HEK293T (cell line): ENCODE measurements around the gene MTURN.

Source experiments
- BHLHE40 ChIP-seq: fragments of 450-650 bp; IDR thresholded peaks from 2 replicates; pipeline ENCODE4 v1.6.1; 2016; ENCODE audit warnings: mild to moderate bottlenecking, moderate library complexity, borderline replicate concordance
- ELF4 ChIP-seq: fragments of 450-650 bp; IDR thresholded peaks from 2 replicates; pipeline ENCODE4 v1.6.1; 2017; ENCODE audit warnings: antibody characterized with exemption

- TF ChIP-seq BHLHE40 (no peak), ELF4 (no peak)
Observed at GRCh38 chr7:30147223-30147622, 12.4 kb downstream of the MTURN start.
